Stimulated activated CD8-positive, alpha-beta memory T cell treated with anti-CD3 and anti-CD28 coated beads, Interleukin-15, amount 100 ng/mL, for 1 hour (primary cell): ENCODE results near the gene PON2.

Source experiments
- DNase-seq: peaks from one replicate; pipeline ENCODE4 v3.0.0-alpha.2; 2020; ENCODE audit warnings: low read depth

PON2 gene

DNA sequence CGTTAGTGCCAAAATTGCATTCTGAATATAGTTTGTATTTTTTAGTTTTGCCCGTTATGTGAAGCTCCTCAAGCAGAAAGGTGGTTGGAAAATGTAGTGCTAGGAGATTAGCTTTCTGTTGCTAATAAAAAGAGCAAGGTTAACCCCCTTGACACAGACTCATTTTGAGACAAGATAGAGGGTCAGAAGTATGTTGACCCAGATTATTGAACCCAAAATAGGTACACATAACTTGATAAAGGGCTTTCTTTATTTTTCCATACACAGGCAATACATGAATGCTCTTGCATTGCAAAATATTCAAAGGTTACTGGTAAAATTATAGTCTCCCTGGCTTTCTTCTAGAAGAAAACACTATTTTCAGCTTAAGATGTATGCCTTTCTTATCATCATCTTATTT, 10.0 kb upstream of the PON2 start:
- DNase-seq: no peak

DNA sequence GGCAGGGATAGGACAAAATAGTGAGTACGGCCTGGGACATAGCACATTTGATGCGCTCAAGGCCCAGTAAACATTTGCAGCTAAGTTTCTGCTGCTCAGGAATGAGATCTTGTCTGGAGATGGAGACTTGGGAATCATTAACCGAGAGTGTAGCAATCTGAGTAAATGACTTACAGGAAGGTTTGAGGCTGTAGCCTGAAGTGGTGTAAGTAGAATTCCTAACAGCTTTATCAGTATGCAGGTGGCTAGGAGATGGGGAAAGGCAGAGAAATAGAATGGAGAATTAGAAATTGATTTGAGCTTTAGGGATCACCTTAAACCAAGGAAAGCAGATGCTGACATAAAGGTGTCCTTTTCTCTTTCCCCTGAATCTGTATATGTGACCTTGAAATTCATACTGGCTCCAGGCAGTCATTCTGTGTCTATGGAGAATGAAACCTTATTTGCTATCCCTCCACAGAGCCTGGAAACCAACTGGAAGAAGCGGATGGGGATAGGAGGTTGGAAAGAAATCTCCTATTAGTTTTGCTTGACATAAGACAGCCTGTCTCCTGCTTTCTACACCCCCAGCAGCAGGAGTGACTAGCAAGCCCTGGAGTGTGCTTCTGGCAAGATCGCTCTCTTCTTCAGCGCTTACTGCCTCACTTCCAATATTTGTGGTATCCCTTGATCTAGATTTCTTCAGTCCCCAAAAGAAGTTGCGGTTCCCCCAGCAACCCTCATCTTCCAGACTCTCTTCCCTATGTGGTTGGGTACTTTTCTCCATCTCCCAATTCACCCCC, 6.4 kb upstream of the PON2 start:
- DNase-seq: no peak

DNA sequence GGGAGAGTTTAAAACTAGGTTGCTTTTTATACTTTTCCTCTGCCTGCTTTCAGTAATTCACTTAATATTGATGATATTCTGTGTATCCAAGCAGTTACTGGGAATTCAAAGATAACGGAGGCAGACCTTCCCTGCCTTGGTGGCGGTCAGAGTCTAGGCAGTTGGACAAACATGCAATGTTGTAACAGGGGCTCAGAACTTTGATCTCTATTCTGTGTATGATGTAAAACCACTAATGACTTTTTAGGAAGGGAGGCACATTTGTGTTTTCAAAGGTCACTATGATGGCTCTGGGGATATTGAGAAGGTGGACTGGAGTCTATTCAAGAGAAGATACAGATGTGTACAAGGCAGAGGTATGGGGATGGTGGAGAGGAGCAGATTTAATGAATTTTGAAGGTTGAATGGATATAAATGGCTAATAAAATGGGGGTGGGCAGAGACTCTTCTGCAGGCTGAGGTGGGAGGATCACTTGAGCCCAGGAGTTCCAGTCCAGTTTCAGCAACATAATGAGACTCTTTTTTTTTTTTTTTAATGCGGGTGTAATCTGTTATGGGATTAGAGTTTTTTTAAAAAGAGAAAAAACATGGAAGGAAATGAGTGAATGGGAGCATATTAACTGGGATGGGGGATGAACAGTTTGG, 5.7 kb upstream of the PON2 start:
- DNase-seq: no peak

DNA sequence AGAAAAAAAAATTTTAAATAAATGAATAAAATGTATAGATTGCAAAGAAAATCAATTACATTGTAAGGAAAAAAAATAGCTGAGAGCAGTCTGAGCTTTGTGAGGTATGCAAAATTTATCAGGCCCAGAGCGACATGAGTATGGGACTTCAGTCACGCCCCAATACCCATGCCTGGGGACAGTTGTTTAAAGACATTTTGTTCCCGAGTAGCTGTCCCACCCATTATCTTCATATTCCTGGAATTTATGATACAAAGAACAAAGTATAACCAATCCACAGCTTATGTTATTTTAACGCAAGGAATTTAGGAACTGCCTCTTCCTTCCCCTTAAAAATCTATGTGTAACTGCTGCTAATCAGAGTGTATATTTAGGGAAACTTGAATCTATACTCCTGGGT, 1.6 kb upstream of the PON2 start:
- no peak for DNase-seq

DNA sequence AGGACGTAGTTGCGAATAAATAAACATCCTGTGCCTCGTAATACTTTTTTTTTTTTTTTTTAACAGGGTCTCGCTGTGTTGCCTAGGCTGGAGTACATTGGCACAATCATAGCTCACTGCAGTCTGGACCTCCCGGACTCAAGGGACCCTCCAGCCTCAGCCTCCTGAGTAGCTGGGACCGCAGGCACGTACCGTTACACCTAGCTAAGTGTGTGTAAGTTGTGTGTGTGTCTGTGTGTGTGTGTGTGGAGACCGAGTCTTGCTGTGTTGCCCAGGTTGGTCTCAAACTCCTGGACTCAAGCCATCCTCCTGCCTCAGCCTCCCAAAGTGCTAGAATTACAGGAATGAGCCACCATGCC, 573 bp upstream of the PON2 start:
- DNase-seq: no peak

DNA sequence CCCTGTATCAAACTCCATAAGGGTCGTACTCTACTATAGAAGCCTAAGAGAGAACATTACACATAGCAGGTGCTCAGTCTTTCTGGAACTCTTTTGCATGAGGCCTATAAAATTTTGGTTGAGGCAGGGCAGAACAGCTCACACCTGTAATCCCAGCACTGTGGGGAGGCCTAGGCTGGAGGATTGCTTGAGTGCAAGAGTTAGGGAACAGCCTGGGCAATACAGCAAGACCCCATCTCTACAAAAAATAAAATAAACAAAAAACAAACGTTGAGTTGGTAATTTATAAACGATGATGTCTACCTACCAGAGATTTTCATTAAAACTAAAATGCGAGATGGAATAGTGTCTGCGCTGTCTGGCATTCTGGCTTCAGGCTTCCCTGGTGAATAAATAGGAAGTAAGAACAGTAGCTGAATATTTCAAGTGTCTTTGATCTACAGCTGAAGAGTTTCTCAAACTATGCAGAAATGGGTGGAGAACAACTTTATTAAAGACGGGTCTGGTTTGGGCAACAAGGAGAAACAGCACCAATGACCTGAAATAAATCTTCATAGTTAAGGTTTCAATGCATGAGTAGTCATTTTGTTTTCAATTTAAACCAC, 774 bp downstream of the PON2 start:
- no peak for DNase-seq

DNA sequence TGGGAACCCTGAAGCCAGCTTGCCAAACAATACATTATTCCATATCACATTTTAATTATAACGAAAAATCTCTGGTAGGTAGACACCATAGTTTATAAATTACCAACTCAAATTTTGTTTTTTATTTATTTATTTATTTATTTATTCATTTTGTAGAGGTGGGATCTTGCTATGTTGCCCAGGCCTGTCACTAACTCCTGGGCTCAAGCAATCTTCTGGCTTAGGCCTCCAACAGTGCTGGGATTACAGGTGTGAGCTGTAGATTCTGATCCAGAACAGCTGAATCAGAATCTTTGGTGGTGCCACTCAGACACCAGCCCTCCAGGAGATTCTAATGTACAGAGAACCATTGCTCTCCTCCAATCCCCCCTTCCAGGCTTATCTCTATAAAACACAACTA, 1.7 kb downstream of the PON2 start:
- no peak for DNase-seq

DNA sequence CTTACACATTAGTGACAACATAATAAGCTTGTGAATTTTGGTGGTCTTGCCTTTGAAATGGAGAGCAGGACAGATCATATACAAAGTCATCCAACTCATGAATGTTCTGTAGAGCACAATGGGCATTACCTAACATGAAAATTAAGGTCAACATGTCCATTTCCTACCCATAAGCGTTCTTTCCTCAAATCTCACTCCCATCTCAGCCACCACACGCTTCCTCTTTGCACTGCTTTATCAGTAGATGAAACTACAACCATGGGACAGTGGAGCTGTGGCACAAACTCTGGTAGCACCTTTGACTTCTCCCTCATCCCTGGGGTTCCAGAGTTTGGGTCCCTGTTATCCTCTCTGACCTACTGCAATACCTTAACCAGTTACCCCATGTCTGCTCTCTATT, 2.2 kb downstream of the PON2 start:
- no peak for DNase-seq

DNA sequence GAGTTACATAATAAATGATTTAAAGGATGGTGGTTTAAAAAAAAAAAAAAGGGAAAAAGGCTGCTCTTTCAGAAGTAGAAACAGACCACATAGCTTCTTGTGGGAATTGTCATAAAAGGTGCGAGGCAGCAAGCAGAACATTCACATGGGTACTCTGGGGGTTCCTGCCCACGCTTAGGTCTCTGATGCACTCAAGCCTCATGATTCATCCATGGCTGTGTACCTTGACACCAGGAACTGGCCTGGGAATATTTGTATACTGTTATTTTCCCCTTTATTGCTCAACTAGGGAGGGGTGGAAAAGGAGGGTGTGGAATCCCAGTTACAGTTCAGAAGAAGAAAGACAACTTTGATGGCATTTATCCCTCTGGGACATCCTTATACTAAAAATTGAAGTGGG, 4.0 kb downstream of the PON2 start:
- DNase-seq: no peak

DNA sequence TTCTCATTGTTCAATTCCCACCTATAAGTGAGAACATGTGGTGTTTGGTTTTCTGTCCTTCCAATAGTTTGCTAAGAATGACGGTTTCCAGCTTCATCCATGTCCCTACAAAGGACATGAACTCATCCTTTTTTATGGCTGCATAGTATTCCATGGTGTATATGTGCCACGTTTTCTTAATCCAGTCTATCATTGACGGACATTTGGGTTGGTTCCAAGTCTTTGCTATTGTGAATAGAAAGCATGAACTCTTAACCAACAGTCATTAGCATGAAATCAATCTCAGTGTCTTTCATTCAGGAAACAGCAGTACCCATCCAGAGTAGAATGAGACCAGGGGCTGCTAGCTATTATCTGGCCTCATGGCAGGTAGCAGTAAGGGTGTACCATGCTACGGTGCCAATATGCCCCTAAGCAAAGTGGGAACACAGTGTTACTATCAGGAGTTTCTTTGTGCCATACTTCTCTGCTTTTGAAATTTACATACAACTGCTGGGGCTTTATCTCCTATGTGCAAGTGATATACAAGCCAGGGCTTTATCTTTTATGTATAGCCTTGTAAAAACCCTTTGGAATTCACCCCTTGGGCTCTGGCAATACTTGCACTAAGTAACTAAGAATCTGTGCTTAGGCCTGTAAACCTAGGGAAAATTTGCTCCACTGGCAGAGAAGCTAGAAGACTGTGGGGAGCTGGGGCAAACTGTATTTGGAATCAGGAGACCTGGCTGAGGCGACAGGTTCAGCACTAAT, 5.4 kb downstream of the PON2 start:
- no peak for DNase-seq

DNA sequence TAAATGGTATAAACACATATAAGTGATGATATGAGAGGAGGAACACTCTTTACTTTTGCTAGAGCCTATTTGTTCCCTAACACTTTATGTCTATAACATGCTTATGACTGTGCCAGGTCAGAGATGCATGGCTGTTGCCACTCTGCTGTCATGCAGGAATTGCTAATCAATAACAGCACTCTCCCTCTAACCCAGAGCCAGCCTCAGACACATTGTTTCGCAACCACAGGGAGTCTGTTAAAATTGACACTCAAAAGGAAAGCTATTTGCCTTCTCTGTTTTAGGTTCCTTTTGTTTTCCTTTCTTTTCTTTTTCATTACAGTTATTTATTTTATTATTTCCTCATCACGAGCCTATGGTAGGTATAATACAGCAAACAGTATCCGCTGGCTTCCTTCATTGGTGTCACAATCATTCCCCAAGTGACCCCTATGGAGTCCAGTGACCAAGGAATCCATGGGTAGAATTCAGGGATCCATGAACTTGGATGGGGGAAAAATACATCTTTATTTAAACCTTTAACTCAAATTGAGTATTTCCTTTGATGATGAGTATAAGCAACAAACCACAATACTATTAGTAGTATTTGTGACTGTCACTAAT, 6.8 kb downstream of the PON2 start:
- no peak for DNase-seq

DNA sequence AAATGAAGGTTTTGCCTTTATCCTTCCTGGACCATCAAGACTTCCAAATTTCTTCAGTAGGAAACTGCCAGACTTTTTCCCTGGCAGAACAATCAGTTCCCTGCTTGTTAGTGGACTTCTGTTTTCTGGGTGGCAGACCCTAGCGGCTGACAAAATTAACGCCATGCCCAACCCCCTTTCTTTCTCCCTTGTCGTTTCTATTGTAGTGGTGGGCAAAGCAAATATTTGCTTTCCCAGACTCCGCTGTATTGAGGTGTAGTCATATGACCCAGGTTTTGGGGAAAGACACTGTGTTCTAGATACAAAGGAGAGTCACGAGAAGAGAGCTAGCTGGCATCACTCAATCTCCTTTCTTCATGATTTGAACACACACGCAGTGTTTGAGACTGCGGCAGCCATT, 7.7 kb downstream of the PON2 start:
- DNase-seq: no peak

DNA sequence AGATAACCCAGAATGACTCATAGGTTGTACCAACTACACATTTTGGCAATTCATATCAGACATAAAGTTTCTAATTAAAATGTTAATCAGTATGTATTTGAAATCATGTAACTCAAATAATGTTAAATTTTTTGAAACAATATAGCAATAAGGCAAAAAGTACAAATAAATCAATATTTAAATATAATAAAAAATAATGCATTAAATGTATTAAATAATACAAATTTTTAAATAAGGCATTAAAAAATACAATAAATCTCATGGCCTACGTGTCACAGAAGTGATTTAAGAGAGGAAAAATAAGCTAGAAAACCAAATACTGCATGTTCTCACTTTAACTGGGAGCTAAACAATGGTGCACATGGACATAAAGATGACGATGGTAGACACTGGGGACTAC, 9.1 kb downstream of the PON2 start:
- no peak for DNase-seq

DNA sequence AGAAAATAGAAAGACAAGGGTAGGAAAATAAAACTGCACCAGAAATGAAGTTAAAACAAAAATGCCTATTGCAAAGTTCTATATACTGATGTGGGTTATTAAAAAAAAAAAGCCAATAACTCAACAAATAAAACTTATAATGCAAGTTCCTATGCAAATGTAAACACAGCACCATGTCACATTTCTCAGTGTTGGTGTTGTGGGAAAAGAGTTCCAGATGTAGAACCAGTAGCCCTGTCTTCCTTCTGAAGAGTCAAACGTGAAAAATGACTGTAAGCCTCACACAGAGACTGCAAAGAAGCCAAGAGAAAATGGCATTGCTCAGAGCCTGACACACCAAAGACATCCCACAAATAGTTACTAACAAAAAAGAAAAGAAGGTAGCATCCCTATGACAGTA, 10.1 kb downstream of the PON2 start:
- DNase-seq: no peak

DNA sequence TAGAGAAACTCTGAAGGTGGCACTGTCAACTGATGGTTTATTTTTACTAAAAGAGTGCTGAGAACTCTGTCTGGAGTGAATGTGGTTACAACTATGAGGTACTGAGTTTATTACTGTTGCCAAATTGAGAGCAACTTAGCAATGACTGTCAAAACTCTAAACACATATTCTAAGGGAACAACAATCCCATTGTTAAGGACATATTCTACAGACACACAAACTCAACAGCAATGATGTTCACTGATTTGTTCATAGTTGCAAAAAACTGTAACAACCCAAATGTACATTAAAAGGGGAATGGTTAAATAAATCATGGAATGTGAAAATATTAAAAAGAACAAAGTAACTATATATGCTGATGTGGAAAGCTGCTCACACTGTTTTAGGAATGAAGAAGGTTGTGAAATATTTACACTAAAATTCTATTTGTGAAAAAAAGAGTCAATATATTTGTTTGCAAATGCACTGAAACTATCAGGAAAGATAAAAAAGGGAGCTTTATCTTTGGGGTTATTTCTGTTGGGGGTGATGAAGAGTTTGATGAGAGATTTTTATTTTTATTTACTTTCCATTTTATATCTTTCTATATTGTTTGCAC, 12.9 kb downstream of the PON2 start:
- no peak for DNase-seq

DNA sequence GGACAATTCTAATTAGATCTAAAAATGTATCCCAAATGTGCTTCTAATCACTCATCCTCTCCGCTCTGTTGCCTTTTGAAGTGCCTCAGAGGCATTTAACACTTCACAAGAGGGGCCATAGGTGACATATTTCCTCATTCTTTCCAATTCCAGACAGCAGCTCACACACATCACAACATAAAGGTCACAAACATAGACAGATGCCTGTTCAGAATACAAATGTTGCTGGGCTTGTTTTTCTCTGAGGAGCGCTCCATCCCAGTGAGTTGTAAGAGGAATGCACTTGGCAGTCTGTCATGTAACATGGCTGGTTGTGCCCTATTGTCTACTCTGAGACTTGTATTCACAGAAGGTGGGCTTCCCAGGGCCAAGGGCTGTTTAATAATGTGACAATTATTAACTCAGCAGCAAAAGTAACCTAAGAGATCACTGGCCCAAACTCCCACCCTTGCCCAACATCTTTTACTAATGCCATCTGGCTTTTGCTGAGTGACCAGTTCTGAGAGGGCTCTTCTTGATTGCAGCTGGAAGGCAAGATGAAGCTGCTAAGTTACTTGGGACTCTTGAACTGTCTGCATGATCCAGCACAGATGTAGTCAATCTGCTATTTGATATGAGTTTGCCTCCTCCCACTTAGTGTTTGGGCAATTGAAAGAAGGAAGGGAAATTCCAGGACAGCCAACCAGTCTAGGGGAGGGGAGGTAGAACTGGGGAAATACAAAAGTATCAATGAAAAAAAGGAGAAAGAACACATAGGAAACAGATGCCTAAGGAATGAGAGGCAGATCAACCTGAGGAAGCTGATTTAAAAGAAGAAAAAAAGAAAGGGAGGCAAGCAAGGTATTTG, 13.6 kb downstream of the PON2 start:
- DNase-seq: no peak

DNA sequence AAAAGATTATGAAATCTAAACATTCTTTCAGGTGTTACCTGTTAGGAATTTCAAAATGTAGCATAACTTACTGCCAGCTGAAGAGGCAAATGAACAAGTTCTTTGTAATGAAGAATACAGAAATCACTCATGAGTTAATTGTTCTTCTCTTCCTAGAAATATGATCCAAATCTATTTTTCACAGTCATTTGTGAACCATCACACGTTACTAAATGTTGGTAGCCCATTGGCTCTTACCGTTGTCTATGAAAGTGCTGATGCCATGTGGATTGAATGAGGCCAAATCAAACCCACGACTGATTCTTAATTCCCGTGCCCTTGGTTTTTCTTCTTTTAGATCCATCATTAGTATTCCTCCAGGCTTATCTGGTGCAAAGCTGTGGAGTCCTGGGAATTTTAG, 22.8 kb downstream of the PON2 start:
- no peak for DNase-seq

DNA sequence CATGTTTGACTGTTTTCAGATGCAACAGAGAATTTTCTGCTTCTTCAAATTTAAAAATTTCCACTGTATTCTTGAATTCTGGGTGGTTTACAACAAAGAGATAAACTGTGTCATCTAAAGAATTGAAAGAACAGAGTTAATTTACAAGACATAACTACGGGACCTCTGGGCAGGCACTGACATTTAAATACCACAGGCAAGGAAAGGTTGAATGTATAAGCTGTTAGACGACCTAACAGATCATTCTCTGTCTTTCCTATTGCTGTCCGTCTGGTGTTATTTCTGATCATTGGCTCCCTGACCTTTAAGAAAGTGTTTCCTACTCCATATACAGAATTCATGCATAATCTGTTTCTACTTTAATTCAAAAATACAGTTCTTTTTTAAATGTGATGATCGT, 23.2 kb downstream of the PON2 start:
- no peak for DNase-seq

DNA sequence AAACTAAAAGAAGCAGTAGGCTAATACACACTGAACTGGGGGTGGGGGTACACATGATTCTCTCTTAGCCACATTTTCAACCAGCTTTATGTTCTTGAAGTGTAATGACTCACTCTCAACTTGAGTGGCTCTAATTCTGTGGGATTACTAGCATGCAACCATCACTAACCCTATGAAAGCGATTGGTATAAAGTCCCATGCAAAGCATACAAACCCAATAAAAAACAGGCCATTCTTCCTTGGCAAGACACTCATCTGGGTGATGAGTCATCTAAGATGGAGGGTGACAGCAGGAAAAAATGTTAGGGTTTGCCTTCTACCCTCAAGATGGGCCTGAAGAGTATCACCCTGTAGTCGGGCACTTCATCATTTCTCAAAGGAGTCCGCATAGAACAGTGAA, 23.8 kb downstream of the PON2 start:
- no peak for DNase-seq

DNA sequence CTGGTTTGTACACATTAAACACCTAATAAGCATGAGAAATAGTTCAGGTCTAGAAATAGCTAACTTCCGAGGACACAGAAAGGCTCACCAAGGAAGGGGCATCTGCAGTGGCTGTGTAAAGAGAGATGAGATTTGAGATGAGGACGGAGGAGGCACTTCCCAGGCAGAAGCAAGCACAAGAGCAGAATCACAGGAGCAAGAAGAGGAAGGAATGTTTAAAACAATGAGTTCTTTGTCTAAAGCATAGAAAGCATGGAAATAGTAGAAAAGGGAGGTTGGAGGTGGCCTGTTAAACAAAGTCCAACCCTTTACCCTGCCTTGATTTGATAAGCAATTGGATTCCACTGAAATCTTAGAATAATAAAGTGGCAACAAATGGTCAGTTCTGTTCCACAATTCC, 27.1 kb downstream of the PON2 start:
- no peak for DNase-seq

DNA sequence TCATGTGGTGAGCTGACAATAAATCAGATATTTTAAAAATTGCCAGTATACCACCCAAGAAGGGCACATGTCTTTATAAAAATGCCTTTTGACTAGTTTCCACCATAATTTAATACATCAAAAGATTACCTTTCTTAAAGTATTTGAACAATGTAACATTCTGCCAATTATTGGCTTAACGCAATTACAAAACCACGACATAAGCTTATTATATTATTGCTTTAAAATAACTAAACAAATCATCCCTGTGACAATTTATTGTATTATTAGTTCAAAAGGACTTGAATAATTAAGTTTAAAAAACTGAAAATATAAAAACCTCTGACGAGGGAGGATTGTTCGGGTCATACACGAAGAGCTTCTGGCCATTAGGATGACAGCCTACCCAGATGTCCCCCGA, 29.0 kb downstream of the PON2 start:
- DNase-seq: no peak
